Transverse colon (tissue), 4 donors: Measurements from ENCODE around the gene MIDN. TPM values are rescaled to one million over a fixed set of nuclear protein-coding genes. Genes with fewer than 3 reads are reported as not detected.
A peak's percentile ranks its signal among the peaks of the same experiment; 100 is the strongest.
"Not testable (repeated sequence)": the region's sequence is repeated elsewhere in the genome, so short reads cannot be mapped to it uniquely, and the experiment has no call there.

Source experiments
- DNase-seq: peaks from one replicate; pipeline ENCODE4 v3.0.0-alpha.2; 2019
- H3K27ac ChIP-seq, 4 donors: fragments of 200-600 bp; sonication (generic); 2 replicates each; pipeline ENCODE4 v1.5.1; 2016 to 2018; ENCODE audit warnings: inconsistent platforms in 4 of 4
- H3K27me3 ChIP-seq: fragments of 200-600 bp; sonication (generic); 2 replicates; pipeline ENCODE4 v1.5.1; 2017; ENCODE audit warnings: inconsistent platforms
- H3K36me3 ChIP-seq, 4 donors: fragments of 200-600 bp; sonication (generic); 2 replicates each; pipeline ENCODE4 v1.5.1; 2017 to 2019; ENCODE audit warnings: inconsistent platforms in 4 of 4
- H3K4me1 ChIP-seq, 4 donors: fragments of 200-600 bp; sonication (generic); 2 replicates each; pipeline ENCODE4 v1.5.1; 2017 to 2020; ENCODE audit warnings: inconsistent platforms in 4 of 4
- H3K4me3 ChIP-seq, 4 donors: fragments of 200-600 bp; sonication (generic); 1 replicate in 1 of 4; 2 replicates in 3 of 4; pipeline versions ENCODE4 v1.5.1 to v1.6.1; 2017 to 2019; ENCODE audit warnings: inconsistent platforms in 4 of 4
- H3K9me3 ChIP-seq, 2 donors: fragments of 200-600 bp; sonication (generic); 2 replicates each; pipeline ENCODE4 v1.5.1; 2017 to 2019; ENCODE audit warnings: inconsistent platforms in 2 of 2
- CTCF ChIP-seq, 5 experiments: fragments of 200-600 bp in 3 of 5; fragments of 450-650 bp in 2 of 5; sonication (generic) in 3 of 5; IDR thresholded peaks; 1 replicate in 2 of 5; 2 replicates in 3 of 5; pipeline ENCODE4 v1.5.1; 2016 to 2017; ENCODE audit warnings: antibody characterized with exemption in 5 of 5, inconsistent platforms in 3 of 5, mild to moderate bottlenecking in 2 of 5, moderate library complexity in 1 of 5
- EP300 ChIP-seq: sonication (generic); formaldehyde crosslinking; IDR thresholded peaks from one replicate; pipeline ENCODE4 v1.6.1; 2017; ENCODE audit warnings: antibody characterized with exemption, low read depth
- POLR2A ChIP-seq: fragments of 450-650 bp; IDR thresholded peaks from one replicate; pipeline ENCODE4 v1.6.1; 2016; ENCODE audit warnings: antibody characterized with exemption, mild to moderate bottlenecking, moderate library complexity
- POLR2AphosphoS5 ChIP-seq, 3 donors: sonication (generic); formaldehyde crosslinking; IDR thresholded peaks; one replicate each; pipeline ENCODE4 v1.6.1; 2016; ENCODE audit warnings: antibody characterized with exemption in 3 of 3
- WGBS, 2 donors: methylation state at CpG; one replicate each; pipeline ENCODE4 v1.1.5; 2018; ENCODE audit warnings: low coverage in 1 of 2; 5-methylcytosine and 5-hydroxymethylcytosine counted together
- in situ Hi-C, 4 donors: fragments of 200-750 bp; cut with MboI; loops; one replicate each; pipeline versions ENCODE4 v1.15.0 to v1.15.1; 2017; ENCODE audit warnings: low sequenced_read_pairs in 3 of 4, low pct_ligation_motif_present in 1 of 4, low pct_unique_long_range_greater_than_20kb in 1 of 4
- intact Hi-C: fragments of 100-400 bp; cut with DNase I; formaldehyde crosslinking; loops from one replicate; pipeline ENCODE4 v1.15.1; 2023; ENCODE audit warnings: low total_unique reads
- total RNA-seq, 4 donors: library from RNA; depleted of rRNA; stranded (reverse); fragments of >200 nt; gene quantifications; one replicate each; pipeline ENCODE4 v1.1.0, GENCODE V29; 2016

Gene MIDN
- total RNA-seq, 4 donors from 2014 or later, result 89.4 to 379 (median 116) TPM

DNA sequence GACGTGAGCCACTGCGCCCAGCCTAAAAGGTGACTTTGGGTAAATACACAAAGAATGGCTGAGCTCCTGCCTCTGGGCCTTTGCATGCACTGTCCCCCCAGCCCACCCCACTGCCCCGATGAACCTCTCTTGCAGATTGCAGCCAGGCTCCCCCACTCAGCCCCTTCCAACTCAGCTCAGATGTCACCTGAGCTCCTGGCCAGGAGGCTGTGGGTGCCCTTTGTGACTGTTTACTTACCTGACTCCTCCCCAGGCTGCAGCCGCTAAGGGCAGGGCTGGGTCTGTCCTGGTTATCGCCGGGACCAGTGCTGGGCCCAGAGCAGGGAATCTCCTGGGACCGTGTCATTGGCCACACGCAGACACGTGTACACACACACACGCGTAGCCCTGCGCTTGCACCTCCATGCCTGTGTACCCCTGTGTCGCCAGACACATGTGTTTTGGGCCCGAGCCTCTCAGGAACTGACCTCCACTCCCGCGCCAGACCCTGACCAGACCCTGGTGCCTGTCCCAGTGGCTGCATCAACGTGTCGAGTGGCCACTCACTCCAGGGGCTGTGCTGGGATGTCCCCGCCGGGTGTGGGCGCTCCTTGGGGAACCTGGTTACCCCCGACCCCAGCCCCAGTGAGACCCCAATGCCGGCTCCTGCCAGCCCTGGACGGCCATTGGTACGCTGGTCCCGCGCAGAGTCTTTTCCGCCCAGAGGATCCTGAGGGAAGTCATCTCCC lies 56.0 kb downstream of the MIDN start:
- in situ Hi-C loops, result no loop called here
- peak; percentile 71 for DNase-seq
- H3K27ac ChIP-seq, result peak overlapping the region in 3 of 4 donors; percentile 16 to 52 (median 32)

GRCh38 chr19:1305354-1305753 lies 57.0 kb downstream of the MIDN start:
- not testable (repeated sequence) for H3K9me3 ChIP-seq

More for the DNA sequence above, 56.0 kb downstream of the MIDN start:
- H3K4me3 ChIP-seq, result no peak overlapping the region
- intact Hi-C loops, result no loop called here
- WGBS, 2 donors, result 88% methylated on average over 19 of the region's 28 CpGs; no CpG with 5 or more reads in 1 of the 2 donors
- no peaks in the 10 kb centered on the region for H3K36me3 ChIP-seq
- peaks cover 5% of the 10 kb centered on the region for H3K27me3 ChIP-seq
- H3K9me3 ChIP-seq, result no peaks in the 10 kb centered on the region
- TF ChIP-seq POLR2A, result no peak
- TF ChIP-seq POLR2AphosphoS5 (IDR thresholded peaks at IDR 0.05), result peak in 1 of 3 donors; percentile 12
- H3K4me1 ChIP-seq, result peaks cover 0 to 12% (median 9%) of the 10 kb centered on the region in 4 donors

GRCh38 chr19:1307320-1307719 lies 58.9 kb downstream of the MIDN start:
- TF ChIP-seq CTCF (IDR thresholded peaks at IDR 0.05) (no peak), EP300 (no peak), POLR2A (no peak), POLR2AphosphoS5 (IDR thresholded peaks at IDR 0.05) (no peak)
- Histone ChIP-seq H3K9me3 (no peaks in the 10 kb centered on the region), H3K27me3 (peaks cover 19% of the 10 kb centered on the region), H3K36me3 (no peaks in the 10 kb centered on the region), H3K27ac (no peak overlapping the region), H3K4me1 (peaks cover 0 to 12% (median 9%) of the 10 kb centered on the region in 4 donors), H3K4me3 (no peak overlapping the region)
- no peak for DNase-seq
- 89% methylated on average over 36 of the region's 38 CpGs; no CpG with 5 or more reads in 1 of the 2 donors for WGBS, 2 donors
- intact Hi-C loops, result no loop called here
- in situ Hi-C loops, result no loop called here

More at GRCh38 chr19:1305354-1305753, 57.0 kb downstream of the MIDN start:
- in situ Hi-C loops, H3K36me3 ChIP-seq, H3K4me3 ChIP-seq, H3K27ac ChIP-seq, intact Hi-C loops, DNase-seq: not testable (repeated sequence)
- WGBS, 2 donors, result 77 to 90% methylated on average over 3 to 9 of the region's 9 CpGs
- Histone ChIP-seq H3K4me1 (peaks cover 0 to 12% (median 9%) of the 10 kb centered on the region in 4 donors), H3K27me3 (peaks cover 12% of the 10 kb centered on the region)

DNA sequence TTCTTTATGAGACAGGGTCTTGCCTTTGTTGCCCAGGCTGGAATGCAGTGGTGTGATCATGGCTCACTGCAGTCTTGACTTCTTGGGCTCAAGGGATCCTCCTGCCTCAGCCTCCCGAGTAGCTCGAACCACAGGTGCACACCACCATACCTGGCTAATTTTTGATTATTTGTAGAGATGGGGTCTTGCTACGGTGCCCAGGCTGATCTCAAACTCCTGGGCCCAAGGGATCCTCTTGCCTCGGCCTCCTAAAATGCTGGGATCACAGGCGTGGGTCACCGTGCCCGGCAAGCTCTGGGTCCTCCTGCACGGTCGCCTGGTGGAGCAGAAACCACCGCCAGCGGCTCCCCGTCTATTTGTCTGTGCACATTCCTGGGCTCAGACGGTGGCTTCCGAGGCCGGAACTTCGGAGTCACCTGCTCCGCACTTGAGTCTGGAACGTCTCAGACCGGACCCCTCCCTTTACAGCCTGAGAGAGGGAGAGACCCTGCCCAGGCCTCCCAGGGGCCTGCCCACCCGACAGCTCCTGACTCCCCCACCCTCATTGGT lies 59.4 kb downstream of the MIDN start:
- in situ Hi-C loops, result no loop called here
- intact Hi-C loops, result no loop called here
- DNase-seq, result no peak
- H3K9me3 ChIP-seq, result no peaks in the 10 kb centered on the region
- no peaks in the 10 kb centered on the region for H3K36me3 ChIP-seq
- H3K27ac ChIP-seq, result no peak overlapping the region
- H3K27me3 ChIP-seq, result peaks cover 23% of the 10 kb centered on the region
- peaks cover 0 to 12% (median 9%) of the 10 kb centered on the region in 4 donors for H3K4me1 ChIP-seq
- no peak overlapping the region for H3K4me3 ChIP-seq
- 70 to 93% methylated on average over 2 to 20 of the region's 20 CpGs for WGBS, 2 donors
- TF ChIP-seq POLR2A (no peak), POLR2AphosphoS5 (IDR thresholded peaks at IDR 0.05) (no peak), EP300 (no peak), CTCF (IDR thresholded peaks at IDR 0.05) (no peak)

GRCh38 chr19:1308718-1309117 lies 60.3 kb downstream of the MIDN start:
- intact Hi-C loops, result no loop called here
- H3K27me3 ChIP-seq, result peaks cover 32% of the 10 kb centered on the region
- TF ChIP-seq POLR2A (no peak), POLR2AphosphoS5 (IDR thresholded peaks at IDR 0.05) (no peak), EP300 (no peak), CTCF (IDR thresholded peaks at IDR 0.05) (no peak)
- DNase-seq, result no peak
- WGBS, 2 donors, result 50 to 56% methylated on average over 8 to 11 of the region's 11 CpGs
- no peak overlapping the region for H3K4me3 ChIP-seq
- no peaks in the 10 kb centered on the region for H3K9me3 ChIP-seq
- peaks cover 0 to 16% (median 12%) of the 10 kb centered on the region in 4 donors for H3K4me1 ChIP-seq
- H3K27ac ChIP-seq, result no peak overlapping the region
- in situ Hi-C loops, result no loop called here
- H3K36me3 ChIP-seq, result no peaks in the 10 kb centered on the region
